Measurements from ENCODE around the gene GUCA2B.

GRCh38 chr1:42178249-42178648 lies 25.0 kb downstream of the GUCA2B start:
- TF ChIP-seq, protein P1, sequence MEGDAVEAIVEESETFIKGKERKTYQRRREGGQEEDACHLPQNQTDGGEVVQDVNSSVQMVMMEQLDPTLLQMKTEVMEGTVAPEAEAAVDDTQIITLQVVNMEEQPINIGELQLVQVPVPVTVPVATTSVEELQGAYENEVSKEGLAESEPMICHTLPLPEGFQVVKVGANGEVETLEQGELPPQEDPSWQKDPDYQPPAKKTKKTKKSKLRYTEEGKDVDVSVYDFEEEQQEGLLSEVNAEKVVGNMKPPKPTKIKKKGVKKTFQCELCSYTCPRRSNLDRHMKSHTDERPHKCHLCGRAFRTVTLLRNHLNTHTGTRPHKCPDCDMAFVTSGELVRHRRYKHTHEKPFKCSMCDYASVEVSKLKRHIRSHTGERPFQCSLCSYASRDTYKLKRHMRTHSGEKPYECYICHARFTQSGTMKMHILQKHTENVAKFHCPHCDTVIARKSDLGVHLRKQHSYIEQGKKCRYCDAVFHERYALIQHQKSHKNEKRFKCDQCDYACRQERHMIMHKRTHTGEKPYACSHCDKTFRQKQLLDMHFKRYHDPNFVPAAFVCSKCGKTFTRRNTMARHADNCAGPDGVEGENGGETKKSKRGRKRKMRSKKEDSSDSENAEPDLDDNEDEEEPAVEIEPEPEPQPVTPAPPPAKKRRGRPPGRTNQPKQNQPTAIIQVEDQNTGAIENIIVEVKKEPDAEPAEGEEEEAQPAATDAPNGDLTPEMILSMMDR (IDR thresholded peaks at IDR 0.05; ENCODE audit: insufficient read depth, low read depth, low read length), result no peak
- no peak for TF ChIP-seq EZH2 (IDR thresholded peaks at IDR 0.05; ENCODE audit: insufficient read depth, low read length)
